Measurements from ENCODE around the gene PAFAH1B2. TPM values are rescaled to one million over a fixed set of nuclear protein-coding genes. Genes with fewer than 3 reads are reported as not detected.
"Not testable (repeated sequence)": the region's sequence is repeated elsewhere in the genome, so short reads cannot be mapped to it uniquely, and the experiment has no call there.

The PAFAH1B2 gene
- total RNA-seq, 2 experiments from 2014 or later: 59.9 to 62.8 TPM

DNA sequence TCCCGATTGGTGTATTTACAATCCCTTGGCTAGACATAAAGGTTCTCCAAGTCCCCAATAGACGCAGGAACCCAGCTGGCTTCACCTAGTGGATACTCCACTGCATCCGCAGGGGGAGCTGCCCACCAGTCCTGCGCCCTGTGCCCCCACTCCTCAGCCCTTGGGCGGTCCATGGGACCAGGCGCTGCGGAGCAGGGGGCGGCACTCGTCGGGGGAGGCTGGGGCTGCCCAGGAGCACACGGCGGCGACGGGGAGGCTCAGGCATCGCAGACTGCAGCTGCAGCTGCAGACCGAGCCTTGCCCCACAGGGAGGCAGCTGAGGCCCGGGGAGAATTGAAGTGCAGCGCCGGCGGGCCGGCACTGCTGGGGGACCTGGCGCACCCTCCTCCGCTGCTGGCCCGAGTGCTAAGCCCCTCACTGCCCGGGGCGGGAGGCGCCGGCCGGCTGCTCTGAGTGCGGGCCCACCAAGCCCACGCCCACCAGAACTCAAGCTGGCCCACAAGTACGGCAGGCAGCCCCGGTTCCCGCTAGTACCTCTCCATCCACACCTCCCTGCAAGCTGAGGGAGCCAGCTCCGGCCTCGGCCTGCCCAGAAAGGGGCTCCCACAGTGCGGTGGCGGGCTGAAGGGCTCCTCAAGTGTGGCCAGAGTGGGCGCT lies 33.7 kb upstream of the PAFAH1B2 start:
- no peak overlapping the region for H3K4me2 ChIP-seq (ENCODE audit: low read length)
- intact Hi-C loops (cut with micrococcal nuclease; ENCODE audit: unreplicated experiment): no loop called here
- no peak overlapping the region for H3K4me3 ChIP-seq (ENCODE audit: low read depth, low read length, poor library complexity, severe bottlenecking)
- H3K9me3 ChIP-seq (ENCODE audit: low read length): no peaks in the 10 kb centered on the region
- H3K36me3 ChIP-seq (ENCODE audit: insufficient read depth, low read length): no peaks in the 10 kb centered on the region
- no peaks in the 10 kb centered on the region for H3K79me2 ChIP-seq (ENCODE audit: insufficient read depth, low read depth, low read length)
- no peaks in the 10 kb centered on the region for H4K20me1 ChIP-seq (ENCODE audit: insufficient read depth, low read length)
- TF ChIP-seq EZH2phosphoT487 (IDR thresholded peaks at IDR 0.05; ENCODE audit: borderline replicate concordance, low read depth, low read length) (no peak), CTCF (conservative IDR thresholded peaks at IDR 0.05; ENCODE audit: low read length) (no peak)
- ChIA-PET CTCF (ENCODE audit: unreplicated experiment) (interaction anchor here (0.6 kb wide), 1 partner anchor 285 kb away, joined by 3 read pairs; no protein-coding TSS in a partner anchor), POLR2A (interaction anchor here (1.1 kb wide), 1 partner anchor 261 kb away, joined by 3 read pairs; no protein-coding TSS in a partner anchor)
- H3K9me2 ChIP-seq (ENCODE audit: insufficient read depth, low read length): no peaks in the 10 kb centered on the region
- no peak overlapping the region for H2AFZ ChIP-seq (ENCODE audit: low read length)
- H3K27ac ChIP-seq (ENCODE audit: low read depth, low read length, poor library complexity, severe bottlenecking): no peak overlapping the region
- BruUV-seq (replicated peaks): no TSS peak
- peaks cover 9% of the 10 kb centered on the region for H3K4me1 ChIP-seq (ENCODE audit: insufficient read depth, low read length, poor library complexity, severe bottlenecking)
- no peak for DNase-seq (ENCODE audit: low spot score)

DNA sequence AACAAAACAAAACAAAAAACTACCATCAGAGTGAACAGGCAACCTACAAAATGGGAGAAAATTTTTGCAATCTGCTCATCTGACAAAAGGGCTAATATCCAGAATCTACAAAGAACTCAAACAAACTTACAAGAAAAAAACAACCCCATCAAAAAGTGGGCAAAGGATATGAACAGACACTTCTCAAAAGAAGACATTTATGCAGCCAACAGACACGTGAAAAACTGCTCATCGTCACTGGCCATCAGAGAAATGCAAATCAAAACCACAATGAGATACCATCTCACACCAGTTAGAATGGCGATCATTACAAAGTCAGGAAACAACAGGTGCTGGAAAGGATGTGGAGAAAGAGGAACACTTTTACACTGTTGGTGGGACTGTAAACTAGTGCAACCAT lies 31.6 kb upstream of the PAFAH1B2 start:
- H2AFZ ChIP-seq (ENCODE audit: low read length); H3K9me3 ChIP-seq (ENCODE audit: low read length); BruUV-seq (replicated peaks); H3K4me1 ChIP-seq (ENCODE audit: insufficient read depth, low read length, poor library complexity, severe bottlenecking); H3K79me2 ChIP-seq (ENCODE audit: insufficient read depth, low read depth, low read length); DNase-seq (ENCODE audit: low spot score); H3K36me3 ChIP-seq (ENCODE audit: insufficient read depth, low read length); CTCF ChIA-PET (ENCODE audit: unreplicated experiment); H3K4me3 ChIP-seq (ENCODE audit: low read depth, low read length, poor library complexity, severe bottlenecking); POLR2A ChIA-PET; intact Hi-C loops (cut with micrococcal nuclease; ENCODE audit: unreplicated experiment); H3K9me2 ChIP-seq (ENCODE audit: insufficient read depth, low read length); H4K20me1 ChIP-seq (ENCODE audit: insufficient read depth, low read length): not testable (repeated sequence)
- H3K4me2 ChIP-seq (ENCODE audit: low read length): 0 out of 2 replicates have a peak overlapping the region, but pooled peaks have one; percentile 16
- peak overlapping the region; percentile 11 for H3K27ac ChIP-seq (ENCODE audit: low read depth, low read length, poor library complexity, severe bottlenecking)

DNA sequence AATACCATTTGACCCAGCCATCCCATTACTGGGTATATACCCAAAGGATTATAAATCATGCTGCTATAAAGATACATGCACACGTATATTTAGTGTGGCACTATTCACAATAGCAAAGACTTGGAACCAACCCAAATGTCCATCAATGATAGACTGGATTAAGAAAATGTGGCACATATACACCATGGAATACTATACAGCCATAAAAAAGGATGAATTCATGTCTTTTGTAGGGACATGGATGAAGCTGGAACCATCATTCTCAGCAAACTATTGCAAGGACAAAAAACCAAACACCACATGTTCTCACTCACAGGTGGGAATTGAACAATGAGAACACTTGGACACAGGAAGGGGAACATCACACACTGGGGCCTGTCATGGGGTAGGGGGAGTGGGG lies 31.1 kb upstream of the PAFAH1B2 start:
- H3K36me3 ChIP-seq (ENCODE audit: insufficient read depth, low read length); POLR2A ChIA-PET; H3K27ac ChIP-seq (ENCODE audit: low read depth, low read length, poor library complexity, severe bottlenecking); H3K4me3 ChIP-seq (ENCODE audit: low read depth, low read length, poor library complexity, severe bottlenecking); intact Hi-C loops (cut with micrococcal nuclease; ENCODE audit: unreplicated experiment); H3K4me1 ChIP-seq (ENCODE audit: insufficient read depth, low read length, poor library complexity, severe bottlenecking); BruUV-seq (replicated peaks); DNase-seq (ENCODE audit: low spot score); H3K4me2 ChIP-seq (ENCODE audit: low read length); H4K20me1 ChIP-seq (ENCODE audit: insufficient read depth, low read length); H3K9me2 ChIP-seq (ENCODE audit: insufficient read depth, low read length); H2AFZ ChIP-seq (ENCODE audit: low read length); CTCF ChIA-PET (ENCODE audit: unreplicated experiment); H3K9me3 ChIP-seq (ENCODE audit: low read length); H3K79me2 ChIP-seq (ENCODE audit: insufficient read depth, low read depth, low read length): not testable (repeated sequence)

DNA sequence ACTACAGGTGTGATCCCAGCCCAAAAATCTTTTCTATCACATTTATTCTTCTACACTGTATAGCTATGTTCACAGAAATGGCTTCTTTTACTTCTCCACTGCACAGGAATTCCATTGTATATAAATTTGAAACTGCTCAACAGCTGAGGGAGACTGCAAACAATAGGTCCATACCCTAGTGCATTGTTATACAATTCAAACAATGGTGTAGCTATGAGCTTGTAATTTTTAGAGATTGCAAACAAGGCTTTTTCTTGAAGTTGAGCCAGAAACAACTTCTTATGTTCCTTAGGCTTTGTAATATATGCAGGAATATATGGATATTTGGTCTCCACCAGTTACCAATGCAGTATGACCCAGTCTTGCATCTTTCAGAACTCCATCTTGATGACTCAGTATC lies 26.4 kb upstream of the PAFAH1B2 start:
- POLR2A ChIA-PET: no interaction called here
- no peak overlapping the region for H3K4me2 ChIP-seq (ENCODE audit: low read length)
- no peaks in the 10 kb centered on the region for H4K20me1 ChIP-seq (ENCODE audit: insufficient read depth, low read length)
- peaks cover 1% of the 10 kb centered on the region for H3K4me1 ChIP-seq (ENCODE audit: insufficient read depth, low read length, poor library complexity, severe bottlenecking)
- DNase-seq (ENCODE audit: low spot score): no peak
- no peak for TF ChIP-seq EZH2phosphoT487 (IDR thresholded peaks at IDR 0.05; ENCODE audit: borderline replicate concordance, low read depth, low read length)
- TF ChIP-seq CTCF (conservative IDR thresholded peaks at IDR 0.05; ENCODE audit: low read length): no peak
- BruUV-seq (replicated peaks): no TSS peak
- no peaks in the 10 kb centered on the region for H3K9me2 ChIP-seq (ENCODE audit: insufficient read depth, low read length)
- H3K27ac ChIP-seq (ENCODE audit: low read depth, low read length, poor library complexity, severe bottlenecking): no peak overlapping the region
- no peaks in the 10 kb centered on the region for H3K79me2 ChIP-seq (ENCODE audit: insufficient read depth, low read depth, low read length)
- no peak overlapping the region for H2AFZ ChIP-seq (ENCODE audit: low read length)
- intact Hi-C loops (cut with micrococcal nuclease; ENCODE audit: unreplicated experiment): no loop called here
- no peaks in the 10 kb centered on the region for H3K36me3 ChIP-seq (ENCODE audit: insufficient read depth, low read length)
- CTCF ChIA-PET (ENCODE audit: unreplicated experiment): no interaction called here
- H3K4me3 ChIP-seq (ENCODE audit: low read depth, low read length, poor library complexity, severe bottlenecking): no peak overlapping the region
- no peaks in the 10 kb centered on the region for H3K9me3 ChIP-seq (ENCODE audit: low read length)

All from OCI-LY7 (cell line).